Astrocyte (in vitro differentiated cells and primary cell): Measurements from ENCODE around the gene NFIL3.

Experiments
- EZH2 ChIP-seq: IDR thresholded peaks from 2 replicates; pipeline ENCODE4 v1.6.1; 2012; ENCODE audit warnings: mild to moderate bottlenecking, low read length, inconsistent platforms; ENCODE audit not compliant: insufficient read depth
- TF ChIP-seq, protein P1 (sequence below): IDR thresholded peaks from 2 replicates; pipeline ENCODE4 v1.5.1; 2011; ENCODE audit warnings: low read depth, mild to moderate bottlenecking, inconsistent platforms, low read length, moderate library complexity; ENCODE audit not compliant: insufficient read depth

DNA sequence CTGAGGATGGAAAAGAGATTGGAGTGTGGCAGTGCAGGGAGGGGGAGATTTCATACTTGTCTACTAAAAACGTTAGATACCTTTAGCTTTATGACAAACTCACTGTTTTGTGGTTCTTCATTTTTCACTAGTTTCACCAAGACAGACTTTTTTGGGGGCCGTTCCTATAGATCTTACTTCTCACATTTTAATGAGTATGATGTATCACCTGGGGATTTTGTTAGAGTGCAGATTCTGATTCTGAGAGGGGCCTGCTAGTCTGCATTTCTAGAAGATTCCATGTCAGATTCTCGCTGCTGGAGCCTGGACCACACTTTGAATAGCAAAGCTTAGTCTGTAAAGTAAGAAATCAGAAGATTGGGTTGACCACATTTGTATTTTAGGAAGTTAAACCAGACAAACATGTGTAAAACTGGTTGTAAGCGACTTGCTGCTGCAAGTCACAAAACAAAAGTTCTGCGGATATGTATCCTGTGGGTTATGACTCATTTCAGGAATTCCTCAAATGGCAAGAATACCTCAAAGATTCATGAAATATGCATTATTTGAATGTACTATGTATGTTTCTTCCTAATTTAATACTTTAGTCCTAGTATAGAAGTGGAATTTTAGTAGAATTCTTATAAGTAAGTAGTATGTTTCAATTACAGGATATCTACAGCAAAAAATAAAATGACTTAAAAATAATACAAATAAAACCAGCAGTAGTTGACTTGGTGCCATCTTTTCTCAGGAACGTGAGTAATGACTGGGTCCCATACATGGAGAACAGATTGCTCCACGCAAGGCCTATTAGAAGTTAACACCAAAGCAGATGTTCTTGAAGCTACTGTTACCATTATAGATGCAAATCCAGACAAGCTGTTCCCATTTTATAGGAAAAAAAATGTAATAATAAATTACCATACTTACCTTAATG lies 27.8 kb downstream of the NFIL3 start:
- no peak for TF ChIP-seq EZH2
- TF ChIP-seq, protein P1, sequence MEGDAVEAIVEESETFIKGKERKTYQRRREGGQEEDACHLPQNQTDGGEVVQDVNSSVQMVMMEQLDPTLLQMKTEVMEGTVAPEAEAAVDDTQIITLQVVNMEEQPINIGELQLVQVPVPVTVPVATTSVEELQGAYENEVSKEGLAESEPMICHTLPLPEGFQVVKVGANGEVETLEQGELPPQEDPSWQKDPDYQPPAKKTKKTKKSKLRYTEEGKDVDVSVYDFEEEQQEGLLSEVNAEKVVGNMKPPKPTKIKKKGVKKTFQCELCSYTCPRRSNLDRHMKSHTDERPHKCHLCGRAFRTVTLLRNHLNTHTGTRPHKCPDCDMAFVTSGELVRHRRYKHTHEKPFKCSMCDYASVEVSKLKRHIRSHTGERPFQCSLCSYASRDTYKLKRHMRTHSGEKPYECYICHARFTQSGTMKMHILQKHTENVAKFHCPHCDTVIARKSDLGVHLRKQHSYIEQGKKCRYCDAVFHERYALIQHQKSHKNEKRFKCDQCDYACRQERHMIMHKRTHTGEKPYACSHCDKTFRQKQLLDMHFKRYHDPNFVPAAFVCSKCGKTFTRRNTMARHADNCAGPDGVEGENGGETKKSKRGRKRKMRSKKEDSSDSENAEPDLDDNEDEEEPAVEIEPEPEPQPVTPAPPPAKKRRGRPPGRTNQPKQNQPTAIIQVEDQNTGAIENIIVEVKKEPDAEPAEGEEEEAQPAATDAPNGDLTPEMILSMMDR: no peak
